Esophagus (tissue), 2 donors: ENCODE measurements around the gene VIPR2. TPM values are rescaled to one million over a fixed set of nuclear protein-coding genes. Genes with fewer than 3 reads are reported as not detected.

ENCODE experiments used
- H3K27ac ChIP-seq, 2 donors: one replicate each; pipeline ENCODE4 v1.5.1; 2013; ENCODE audit warnings: low read depth in 2 of 2, mild to moderate bottlenecking in 2 of 2, inconsistent platforms in 1 of 2, low read length in 1 of 2, moderate library complexity in 1 of 2
- H3K27me3 ChIP-seq, 2 donors: one replicate each; pipeline ENCODE4 v1.6.1; 2013; ENCODE audit warnings: low read length in 2 of 2, control low read depth in 1 of 2, mild to moderate bottlenecking in 1 of 2; ENCODE audit not compliant: insufficient read depth in 2 of 2, control insufficient read depth in 1 of 2
- H3K36me3 ChIP-seq, 2 donors: one replicate each; pipeline ENCODE4 v1.6.1; 2013; ENCODE audit warnings: low read length in 1 of 2; ENCODE audit not compliant: control insufficient read depth in 2 of 2, insufficient read depth in 2 of 2
- H3K4me1 ChIP-seq, 2 donors: one replicate each; pipeline ENCODE4 v1.6.1; 2013; ENCODE audit warnings: low read length in 1 of 2; ENCODE audit not compliant: control insufficient read depth in 2 of 2, insufficient read depth in 2 of 2
- H3K4me3 ChIP-seq, 2 donors: one replicate each; pipeline ENCODE4 v1.5.1; 2013; ENCODE audit warnings: low read length in 2 of 2, mild to moderate bottlenecking in 2 of 2, low read depth in 1 of 2, moderate library complexity in 1 of 2
- H3K9me3 ChIP-seq, 2 donors: one replicate each; pipeline ENCODE4 v1.6.1; 2013; ENCODE audit warnings: mild to moderate bottlenecking in 2 of 2, low read depth in 1 of 2, low read length in 1 of 2, moderate library complexity in 1 of 2; ENCODE audit not compliant: control insufficient read depth in 2 of 2, insufficient read depth in 1 of 2
- WGBS, 2 donors: extraction: QIAGEN DNeasy Blood & Tissue Kit; methylation state at CpG; one replicate each; pipeline ENCODE4 v1.1.7; 2013; 5-methylcytosine and 5-hydroxymethylcytosine counted together
- polyA plus RNA-seq, 2 donors: library from polyadenylated mRNA; stranded (reverse); fragments of 200-250 nt; gene quantifications; one replicate each; pipeline ENCODE4 v1.2.3, GENCODE V29; 2013
- donor health status: healthy with polysubstance abuse.
- donor health status: Bipolar disorder and iron deficiency.

The VIPR2 gene
- polyA plus RNA-seq, 2 donors: 0.39 to 0.40 TPM

- Histone ChIP-seq H3K4me1 (no peaks in the 10 kb centered on the region), H3K9me3 (peaks cover 0 to 7% of the 10 kb centered on the region in 2 donors), H3K27ac (no peak overlapping the region), H3K4me3 (no peak overlapping the region), H3K27me3 (no peaks in the 10 kb centered on the region), H3K36me3 (no peaks in the 10 kb centered on the region)
- WGBS, 2 donors: 78 to 85% methylated on average over 23 of the region's 23 CpGs
Measured at GRCh38 chr7:159064816-159065510, 79.7 kb downstream of the VIPR2 start.

DNA sequence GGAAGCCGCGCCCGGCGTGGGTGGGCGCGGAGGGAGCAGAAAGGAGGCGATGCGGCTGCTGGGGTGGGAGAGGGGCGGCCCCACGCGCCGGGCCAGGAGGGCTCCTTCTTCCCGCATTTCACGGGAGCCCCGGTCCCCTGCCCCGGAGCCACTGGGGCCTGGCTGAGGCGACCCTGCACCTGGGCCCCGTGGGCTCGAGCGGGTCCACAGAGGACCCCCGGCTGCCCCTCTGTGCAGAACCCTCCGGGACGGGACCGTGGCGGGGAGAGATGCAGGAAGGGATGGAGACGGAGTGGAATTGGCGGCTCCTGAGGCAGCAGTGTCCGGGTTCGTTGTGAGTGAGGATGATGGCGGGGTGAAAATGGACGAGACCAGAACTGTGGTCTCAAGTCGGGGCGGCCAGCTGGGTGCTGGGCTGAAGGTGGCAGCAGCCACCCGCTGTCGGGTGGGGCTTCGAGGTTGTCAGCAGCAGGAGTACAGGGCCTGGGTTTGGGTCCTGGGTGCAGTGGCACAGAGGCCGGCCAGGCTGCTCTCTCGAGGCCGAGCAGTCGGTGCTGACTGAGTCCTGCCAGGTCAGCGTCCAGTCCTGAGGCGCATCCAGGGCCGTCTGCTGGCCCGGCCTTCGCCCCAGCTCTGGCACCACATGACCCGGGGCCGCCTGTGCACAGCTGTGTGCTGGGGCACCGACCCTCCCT, 80.4 kb downstream of the VIPR2 start:
- no peaks in the 10 kb centered on the region for H3K27me3 ChIP-seq
- H3K27ac ChIP-seq: no peak overlapping the region
- H3K36me3 ChIP-seq: no peaks in the 10 kb centered on the region
- H3K9me3 ChIP-seq: peaks cover 0 to 7% of the 10 kb centered on the region in 2 donors
- no peaks in the 10 kb centered on the region for H3K4me1 ChIP-seq
- WGBS, 2 donors: 92 to 95% methylated on average over 48 of the region's 48 CpGs
- no peak overlapping the region for H3K4me3 ChIP-seq

DNA sequence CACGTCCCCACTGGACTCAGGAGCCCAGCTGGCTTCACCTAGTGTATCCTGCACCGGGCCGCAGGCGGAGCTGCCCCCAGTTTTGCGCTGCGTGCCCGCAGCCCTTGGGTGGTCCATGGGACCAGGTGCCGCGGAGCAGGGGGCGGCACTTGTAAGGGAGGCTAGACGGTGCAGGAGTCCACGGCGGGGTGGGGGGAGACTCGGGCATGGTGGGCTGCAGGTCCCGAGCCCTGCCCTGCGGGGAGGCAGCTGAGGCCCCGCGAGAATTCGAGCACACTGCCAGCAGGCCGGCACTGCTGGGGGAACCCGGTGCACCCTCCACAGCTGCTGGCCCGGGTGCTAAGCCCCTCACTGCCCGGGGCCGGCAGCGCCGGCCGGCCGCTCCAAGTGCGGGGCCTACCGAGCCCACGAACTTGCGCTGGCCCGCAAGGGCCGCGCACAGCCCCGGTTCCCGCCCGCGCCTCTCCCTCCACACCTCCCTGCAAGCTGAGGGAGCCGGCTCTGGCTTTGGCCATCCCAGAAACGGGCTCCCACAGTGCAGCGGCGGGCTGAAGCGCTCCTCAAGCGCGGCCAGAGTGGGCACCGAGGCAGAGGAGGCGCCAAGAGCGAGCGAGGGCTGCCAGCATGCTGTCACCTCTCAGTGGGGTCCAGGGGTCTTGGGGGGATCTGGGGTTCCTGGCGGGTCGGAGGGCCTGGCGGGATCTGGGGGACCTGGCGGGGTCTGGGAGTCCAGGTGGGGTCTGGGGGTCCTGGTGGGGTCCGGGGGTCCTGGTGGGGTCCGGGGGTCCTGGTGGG, 81.4 kb downstream of the VIPR2 start:
- 94 to 95% methylated on average over 47 to 56 of the region's 56 CpGs for WGBS, 2 donors
- H3K4me1 ChIP-seq: no peaks in the 10 kb centered on the region
- no peak overlapping the region for H3K4me3 ChIP-seq
- no peaks in the 10 kb centered on the region for H3K36me3 ChIP-seq
- no peaks in the 10 kb centered on the region for H3K27me3 ChIP-seq
- H3K27ac ChIP-seq: no peak overlapping the region
- peaks cover 0 to 7% of the 10 kb centered on the region in 2 donors for H3K9me3 ChIP-seq

GRCh38 chr7:159062569-159062968, 82.1 kb downstream of the VIPR2 start:
- WGBS, 2 donors: 93% methylated on average over 8 of the region's 8 CpGs
- no peaks in the 10 kb centered on the region for H3K4me1 ChIP-seq
- no peak overlapping the region for H3K4me3 ChIP-seq
- H3K9me3 ChIP-seq: peaks cover 0 to 7% of the 10 kb centered on the region in 2 donors
- H3K27ac ChIP-seq: no peak overlapping the region
- H3K27me3 ChIP-seq: no peaks in the 10 kb centered on the region
- H3K36me3 ChIP-seq: no peaks in the 10 kb centered on the region

DNA sequence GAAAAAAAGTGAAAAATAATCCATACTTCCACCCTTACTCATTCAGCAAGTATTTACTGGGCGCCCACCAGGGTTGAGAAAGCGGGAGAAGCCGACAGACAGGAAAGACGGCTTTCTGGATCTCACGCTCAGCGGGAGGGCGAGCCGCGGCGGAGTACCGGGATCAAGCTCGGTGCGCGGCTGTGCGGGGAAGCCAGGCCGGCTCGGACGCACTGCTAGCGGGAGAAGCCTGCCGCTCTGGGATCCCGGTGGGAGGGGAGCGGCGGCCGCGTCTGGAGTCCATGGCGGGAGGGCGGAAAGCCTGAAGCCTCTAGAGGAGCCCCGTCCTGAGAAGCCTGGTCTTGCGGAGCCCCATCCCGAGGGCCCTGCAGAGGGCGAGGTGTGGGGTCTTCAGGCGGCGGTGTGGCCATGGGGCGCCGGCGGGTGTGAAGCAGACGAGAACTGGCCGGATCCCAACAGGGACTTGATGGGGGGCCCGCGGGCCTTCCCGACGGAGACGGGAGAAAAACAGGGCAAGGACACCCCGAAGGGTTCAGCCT, 82.9 kb downstream of the VIPR2 start:
- H3K27me3 ChIP-seq: no peaks in the 10 kb centered on the region
- no peak overlapping the region for H3K4me3 ChIP-seq
- no peaks in the 10 kb centered on the region for H3K36me3 ChIP-seq
- H3K27ac ChIP-seq: no peak overlapping the region
- H3K9me3 ChIP-seq: peaks cover 0 to 7% of the 10 kb centered on the region in 2 donors
- WGBS, 2 donors: 49 to 53% methylated on average over 39 to 44 of the region's 44 CpGs
- no peaks in the 10 kb centered on the region for H3K4me1 ChIP-seq

- 70 to 81% methylated on average over 4 of the region's 4 CpGs for WGBS, 2 donors
- Histone ChIP-seq H3K4me3 (no peak overlapping the region), H3K4me1 (no peaks in the 10 kb centered on the region), H3K27ac (no peak overlapping the region), H3K9me3 (peaks cover 0 to 7% of the 10 kb centered on the region in 2 donors), H3K27me3 (no peaks in the 10 kb centered on the region), H3K36me3 (no peaks in the 10 kb centered on the region)
Measured at GRCh38 chr7:159061209-159061608, 83.5 kb downstream of the VIPR2 start.

DNA sequence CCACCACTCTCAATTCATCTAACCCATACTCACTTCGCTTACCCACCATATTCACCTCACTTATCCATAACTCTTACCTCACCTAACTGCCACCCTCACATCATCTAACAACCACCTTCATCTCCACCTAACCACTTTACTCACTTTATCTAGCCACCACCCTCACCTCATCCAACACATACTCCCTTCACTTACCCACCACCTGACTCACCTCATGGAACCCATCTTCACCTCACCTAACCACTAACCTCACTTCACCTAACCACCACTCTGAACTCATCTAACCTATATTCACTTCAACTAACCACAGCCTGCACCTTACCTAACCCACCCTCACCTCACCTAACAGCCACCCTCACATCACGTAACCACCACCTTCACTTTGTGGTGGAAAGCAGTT, 84.2 kb downstream of the VIPR2 start:
- no peak overlapping the region for H3K27ac ChIP-seq
- peaks cover 0 to 7% of the 10 kb centered on the region in 2 donors for H3K9me3 ChIP-seq
- no peaks in the 10 kb centered on the region for H3K4me1 ChIP-seq
- no peaks in the 10 kb centered on the region for H3K27me3 ChIP-seq
- WGBS, 2 donors: 90% methylated on average over 2 of the region's 2 CpGs
- H3K4me3 ChIP-seq: no peak overlapping the region
- no peaks in the 10 kb centered on the region for H3K36me3 ChIP-seq

DNA sequence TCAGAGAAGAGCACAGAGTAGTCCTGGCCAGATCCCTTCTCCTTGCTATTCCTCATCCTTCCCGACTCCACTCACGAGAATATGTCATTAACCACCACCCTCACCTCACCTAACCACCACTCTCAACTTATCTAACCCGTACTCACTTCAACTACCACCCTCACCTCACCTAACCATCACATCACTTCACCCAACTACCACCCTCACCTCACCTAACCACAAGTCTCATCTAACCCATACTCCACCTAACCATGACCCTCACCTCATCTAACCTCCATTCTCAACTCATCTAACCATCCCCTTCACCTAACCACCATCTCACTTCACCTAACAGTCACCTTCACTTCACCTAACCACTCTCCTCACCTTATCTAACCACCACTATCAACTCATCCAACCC, 85.0 kb downstream of the VIPR2 start:
- peaks cover 0 to 7% of the 10 kb centered on the region in 2 donors for H3K9me3 ChIP-seq
- H3K27me3 ChIP-seq: no peaks in the 10 kb centered on the region
- H3K27ac ChIP-seq: no peak overlapping the region
- no peak overlapping the region for H3K4me3 ChIP-seq
- 87 to 92% methylated on average over 3 of the region's 3 CpGs for WGBS, 2 donors
- no peaks in the 10 kb centered on the region for H3K4me1 ChIP-seq
- H3K36me3 ChIP-seq: no peaks in the 10 kb centered on the region

- WGBS, 2 donors: 87 to 90% methylated on average over 4 of the region's 4 CpGs
- Histone ChIP-seq H3K27me3 (no peaks in the 10 kb centered on the region), H3K9me3 (peaks cover 0 to 5% of the 10 kb centered on the region in 2 donors), H3K36me3 (no peaks in the 10 kb centered on the region), H3K4me1 (no peaks in the 10 kb centered on the region), H3K27ac (no peak overlapping the region), H3K4me3 (no peak overlapping the region)
Measured at GRCh38 chr7:159057647-159058046, 87.0 kb downstream of the VIPR2 start.
